Uterus (tissue), 2 donors: ENCODE data around the gene CD200R1L.

Experiments
- POLR2A ChIP-seq, 2 donors: fragments of 450-650 bp; IDR thresholded peaks; one replicate each; pipeline ENCODE4 v1.6.1; 2016; ENCODE audit warnings: antibody characterized with exemption in 2 of 2, mild to moderate bottlenecking in 1 of 2, moderate library complexity in 1 of 2
- TF ChIP-seq, protein P1 (sequence below), 4 experiments: fragments of 200-600 bp in 2 of 4; fragments of 450-650 bp in 2 of 4; sonication (generic) in 2 of 4; IDR thresholded peaks; one replicate each; pipeline ENCODE4 v1.5.1; 2016 to 2019; ENCODE audit warnings: antibody characterized with exemption in 4 of 4, mild to moderate bottlenecking in 2 of 4, moderate library complexity in 1 of 4

DNA sequence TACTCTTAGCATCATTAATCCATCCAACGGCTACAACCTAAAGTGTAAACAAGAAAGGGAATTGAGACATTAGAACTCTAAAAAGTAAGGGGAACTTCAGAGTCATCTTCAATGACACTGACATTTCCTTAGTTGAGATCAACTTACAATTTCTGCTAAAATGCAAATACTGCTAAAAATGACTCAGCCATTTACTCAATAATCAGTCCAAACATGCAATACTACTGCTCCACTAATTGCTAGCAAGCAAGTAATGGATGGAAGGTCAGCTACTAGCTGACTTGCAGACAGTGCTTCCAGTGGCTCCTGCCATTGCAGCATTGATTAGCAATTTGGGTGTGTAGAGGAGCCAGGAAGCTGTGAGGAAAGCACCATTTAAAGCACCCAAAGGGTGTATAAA lies 28.4 kb downstream of the CD200R1L start:
- TF ChIP-seq, protein P1, sequence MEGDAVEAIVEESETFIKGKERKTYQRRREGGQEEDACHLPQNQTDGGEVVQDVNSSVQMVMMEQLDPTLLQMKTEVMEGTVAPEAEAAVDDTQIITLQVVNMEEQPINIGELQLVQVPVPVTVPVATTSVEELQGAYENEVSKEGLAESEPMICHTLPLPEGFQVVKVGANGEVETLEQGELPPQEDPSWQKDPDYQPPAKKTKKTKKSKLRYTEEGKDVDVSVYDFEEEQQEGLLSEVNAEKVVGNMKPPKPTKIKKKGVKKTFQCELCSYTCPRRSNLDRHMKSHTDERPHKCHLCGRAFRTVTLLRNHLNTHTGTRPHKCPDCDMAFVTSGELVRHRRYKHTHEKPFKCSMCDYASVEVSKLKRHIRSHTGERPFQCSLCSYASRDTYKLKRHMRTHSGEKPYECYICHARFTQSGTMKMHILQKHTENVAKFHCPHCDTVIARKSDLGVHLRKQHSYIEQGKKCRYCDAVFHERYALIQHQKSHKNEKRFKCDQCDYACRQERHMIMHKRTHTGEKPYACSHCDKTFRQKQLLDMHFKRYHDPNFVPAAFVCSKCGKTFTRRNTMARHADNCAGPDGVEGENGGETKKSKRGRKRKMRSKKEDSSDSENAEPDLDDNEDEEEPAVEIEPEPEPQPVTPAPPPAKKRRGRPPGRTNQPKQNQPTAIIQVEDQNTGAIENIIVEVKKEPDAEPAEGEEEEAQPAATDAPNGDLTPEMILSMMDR (IDR thresholded peaks at IDR 0.05): no peak
- no peak for TF ChIP-seq POLR2A (IDR thresholded peaks at IDR 0.05)
